Measurements from ENCODE around the gene SLC35E1.
A peak's percentile ranks its signal among the peaks of the same experiment; 100 is the strongest.

Gene SLC35E1

DNA sequence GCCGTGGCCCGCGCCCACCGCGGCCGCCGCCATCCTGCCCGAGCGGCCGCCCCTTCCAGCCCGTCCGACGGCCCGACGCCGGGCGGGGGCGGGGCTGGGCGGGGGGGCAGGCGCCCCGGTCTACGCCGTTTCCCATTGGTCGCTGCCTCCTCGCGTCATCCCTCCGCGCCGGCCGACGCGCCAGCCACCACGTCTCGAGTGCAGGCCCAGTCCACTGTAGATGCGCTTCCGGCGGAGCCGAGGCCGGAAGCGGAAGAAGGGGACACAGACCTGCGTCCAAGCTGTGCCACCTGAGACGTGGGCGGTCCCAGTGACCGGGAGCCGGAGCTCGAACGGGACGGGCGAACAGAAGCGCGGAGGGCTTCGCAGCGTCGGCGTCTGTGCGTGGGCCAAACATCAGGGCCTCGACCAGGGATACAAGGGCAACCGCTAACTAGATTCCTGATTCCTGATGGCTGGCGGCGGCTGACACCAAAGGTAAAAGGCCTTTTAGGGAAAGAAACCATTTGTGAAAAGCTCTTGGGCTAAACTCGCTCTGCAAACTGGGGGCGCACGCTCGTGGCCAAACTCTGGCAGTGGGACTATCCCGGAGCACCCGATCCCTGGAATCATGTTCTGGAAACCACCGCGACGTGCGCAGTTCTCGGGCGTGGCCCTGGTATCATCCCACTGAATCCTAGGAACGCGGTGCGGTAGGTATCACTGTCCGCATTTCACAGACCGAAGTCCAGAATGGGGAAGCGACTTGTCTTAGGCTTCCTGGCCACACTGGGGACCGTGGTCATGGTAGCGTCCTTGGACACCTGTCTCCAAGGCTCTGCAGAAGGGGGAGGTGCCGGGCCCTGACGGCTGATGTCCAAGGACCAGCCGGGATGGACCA is at the start of gene SLC35E1:
SLC35E1 (minus strand) TSS at position 84 of the 880 bp plus-strand sequence; CDS start at position 33, 51 bp downstream.
- DNase-seq (ENCODE audit: low spot score) = peak; percentile 96

DNA sequence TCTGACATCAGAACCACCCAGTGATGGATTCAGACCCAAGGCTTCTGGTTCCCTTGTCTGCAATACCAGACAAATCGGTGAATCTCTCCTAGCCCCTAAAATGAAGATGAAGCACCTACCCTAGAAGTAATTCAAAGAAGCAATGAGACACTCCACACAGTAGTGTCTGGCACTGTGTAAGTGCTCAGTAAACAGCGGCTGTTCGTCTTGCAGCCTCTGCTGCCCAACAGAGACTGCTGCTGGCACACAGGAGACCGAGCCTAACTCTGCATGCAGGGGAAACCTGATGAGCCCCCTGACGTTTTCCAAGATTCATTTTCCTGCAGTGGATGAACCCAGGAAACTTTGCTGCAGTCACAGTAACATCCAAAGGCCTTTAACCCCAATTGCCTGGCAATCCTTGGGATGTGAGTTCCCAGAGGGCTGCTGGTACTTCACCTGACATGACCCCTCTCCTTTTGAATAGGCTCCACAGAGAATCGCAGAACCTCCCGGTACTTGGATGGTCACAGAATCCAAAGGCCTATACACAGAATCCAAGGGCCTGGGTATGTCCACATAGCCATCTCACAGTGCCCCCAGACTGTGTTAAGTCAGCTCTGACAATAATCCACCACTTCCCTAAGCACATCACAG is 49.1 kb upstream of the SLC35E1 start:
- DNase-seq (ENCODE audit: low spot score) = no peak

DNA sequence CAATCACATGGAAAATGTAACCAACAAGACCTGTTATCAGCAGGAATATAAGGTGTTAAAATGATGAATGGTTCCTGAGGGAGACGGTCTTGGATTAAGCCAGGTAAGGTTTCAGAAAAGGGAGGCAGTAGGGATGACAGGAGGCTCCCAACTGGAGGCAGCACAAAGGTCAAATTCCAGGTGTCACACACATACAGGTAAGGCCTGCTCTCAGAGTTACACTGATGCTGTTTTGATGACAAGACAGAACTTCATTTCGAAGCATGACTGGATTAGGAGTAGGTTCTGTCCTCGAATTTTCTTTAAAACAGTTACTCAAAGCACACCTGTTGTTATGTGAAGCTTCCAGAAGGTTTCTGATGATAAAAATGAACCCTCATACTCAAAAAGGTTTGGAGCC is 48.4 kb upstream of the SLC35E1 start:
- no peak for DNase-seq (ENCODE audit: low spot score)

DNA sequence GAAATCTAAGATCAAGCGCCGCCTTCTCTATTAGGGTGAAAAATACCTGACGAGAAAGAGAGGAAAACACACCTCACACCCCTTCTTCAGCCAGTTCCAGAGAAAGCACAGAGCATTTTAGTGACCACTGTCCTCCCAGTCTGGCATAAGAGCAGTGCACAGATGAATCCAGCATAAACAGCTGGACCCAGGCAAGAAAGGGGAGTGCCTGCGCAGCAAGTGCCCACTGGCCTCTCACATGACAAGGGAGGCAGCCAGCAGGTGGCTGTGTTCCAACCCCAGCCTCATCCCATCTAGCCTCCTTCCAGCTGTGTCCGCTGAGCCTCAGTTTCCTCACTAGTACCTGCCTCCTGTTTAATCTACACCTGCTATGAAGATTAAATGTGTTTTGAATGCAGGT is 47.8 kb upstream of the SLC35E1 start:
- no peak for DNase-seq (ENCODE audit: low spot score)

DNA sequence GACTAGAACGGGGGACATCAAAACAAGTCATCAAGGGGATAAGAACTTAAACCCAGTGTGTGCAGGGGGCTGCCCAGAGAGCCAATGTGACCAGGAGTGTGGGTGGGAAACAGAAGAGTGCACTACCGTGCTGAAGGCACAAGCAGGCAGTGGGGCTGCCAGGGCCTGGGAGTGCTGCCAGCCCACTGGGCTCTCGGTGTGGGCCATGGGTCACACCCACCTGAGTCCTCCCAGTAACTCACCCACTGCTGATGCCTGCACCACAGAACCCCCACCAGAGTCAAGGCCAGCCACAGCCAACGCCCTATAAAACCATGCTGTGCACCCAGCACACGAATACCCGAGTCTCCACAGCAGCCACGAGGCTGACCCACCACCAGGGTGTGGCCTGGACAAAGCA is 47.2 kb upstream of the SLC35E1 start:
- no peak for DNase-seq (ENCODE audit: low spot score)

DNA sequence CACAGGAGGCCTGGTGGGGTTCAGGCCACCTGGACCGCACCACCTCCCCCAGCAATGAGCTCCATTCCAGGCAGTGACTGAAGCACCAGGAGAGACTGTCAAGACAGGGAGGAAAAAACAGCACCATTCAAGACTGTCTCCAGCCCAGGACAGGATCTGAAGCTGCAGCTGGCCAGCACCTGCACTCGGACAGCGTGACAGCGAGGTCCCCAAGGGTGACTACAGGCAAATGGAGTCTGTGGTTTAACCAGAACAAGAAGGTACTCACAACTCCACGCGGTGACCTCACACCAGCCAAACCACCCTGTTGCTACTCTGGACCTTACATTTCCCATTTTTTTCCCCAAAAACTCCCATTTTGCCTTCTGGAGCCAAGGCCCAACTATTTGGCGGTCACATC is 46.0 kb upstream of the SLC35E1 start:
- DNase-seq (ENCODE audit: low spot score) = no peak

DNA sequence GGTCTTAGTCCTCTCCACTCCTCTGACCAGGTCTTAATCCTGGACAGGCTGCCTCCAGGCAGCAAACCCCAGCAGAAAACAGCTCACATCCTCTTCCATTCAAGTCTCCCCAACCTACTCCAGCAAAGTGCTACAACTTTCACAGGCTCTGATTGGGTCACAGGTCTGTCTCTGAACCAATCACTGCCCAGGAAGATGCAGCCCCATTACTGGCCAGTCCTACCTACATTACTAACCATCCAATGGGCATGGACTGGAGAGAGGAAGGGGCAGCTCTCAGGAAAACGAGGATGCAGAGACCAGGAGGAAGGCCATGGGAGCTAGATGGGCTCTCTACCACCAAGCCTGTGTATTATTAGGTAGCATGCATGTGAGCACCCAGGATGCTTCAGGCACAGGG is 43.6 kb upstream of the SLC35E1 start:
- DNase-seq (ENCODE audit: low spot score) = no peak

DNA sequence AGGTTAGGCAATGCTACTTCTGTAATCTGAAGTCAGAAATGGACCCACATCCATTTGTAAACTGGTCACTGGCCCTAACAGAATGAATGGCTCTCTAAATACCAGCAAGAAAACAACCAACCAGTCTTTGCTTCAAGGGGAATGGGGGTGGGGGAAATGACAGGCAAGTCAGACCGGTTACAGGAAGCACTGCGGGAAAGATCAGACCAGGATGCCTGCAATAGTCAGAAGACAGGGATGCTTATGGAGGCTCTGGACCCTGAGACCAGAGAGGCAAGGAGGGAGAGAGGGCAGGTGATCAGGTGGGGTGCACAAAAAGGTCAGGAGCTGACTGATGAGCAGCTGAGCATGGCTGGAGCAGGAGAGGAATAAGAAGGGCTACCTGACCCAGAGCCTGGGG is 42.7 kb upstream of the SLC35E1 start:
- DNase-seq (ENCODE audit: low spot score) = no peak

DNA sequence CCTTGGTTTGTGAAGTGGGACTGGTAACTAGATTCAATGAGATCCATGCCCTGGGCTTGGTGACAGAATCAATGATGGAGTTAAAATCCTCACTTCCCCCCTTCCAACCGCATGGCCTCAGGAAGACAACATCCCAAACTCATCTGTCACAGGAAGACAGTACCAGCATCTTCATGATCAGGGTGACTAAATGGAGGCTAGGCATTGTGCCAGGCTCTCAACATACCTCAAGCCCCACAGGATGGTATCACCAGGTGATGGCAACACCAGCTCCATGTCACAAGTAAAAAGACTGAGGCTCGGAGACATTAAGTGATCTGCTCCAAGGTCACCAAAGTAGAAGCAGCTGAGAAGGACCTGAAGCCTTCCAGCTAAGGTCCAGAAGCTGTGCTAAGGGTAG is 41.6 kb upstream of the SLC35E1 start:
- DNase-seq (ENCODE audit: low spot score) = no peak

DNA sequence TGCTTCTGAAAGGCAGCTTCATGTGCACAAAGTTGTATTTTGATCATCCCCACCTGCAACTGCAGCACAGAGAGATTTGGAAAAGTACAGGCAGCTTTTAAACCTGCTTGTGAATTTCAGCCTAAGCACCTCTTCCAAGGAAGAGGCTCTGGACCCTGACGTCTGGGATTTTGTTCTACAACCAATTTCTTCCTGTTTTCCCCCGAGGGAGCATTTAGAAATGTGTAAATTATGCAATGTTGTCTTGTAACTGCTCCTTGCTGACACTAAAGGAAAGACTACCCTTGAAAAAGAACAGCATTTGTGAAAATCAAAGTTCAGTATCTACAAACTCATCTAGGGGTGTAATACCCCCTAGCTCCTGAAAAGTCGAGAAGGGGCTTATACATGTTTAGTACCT is 40.4 kb upstream of the SLC35E1 start:
- no peak for DNase-seq (ENCODE audit: low spot score)

DNA sequence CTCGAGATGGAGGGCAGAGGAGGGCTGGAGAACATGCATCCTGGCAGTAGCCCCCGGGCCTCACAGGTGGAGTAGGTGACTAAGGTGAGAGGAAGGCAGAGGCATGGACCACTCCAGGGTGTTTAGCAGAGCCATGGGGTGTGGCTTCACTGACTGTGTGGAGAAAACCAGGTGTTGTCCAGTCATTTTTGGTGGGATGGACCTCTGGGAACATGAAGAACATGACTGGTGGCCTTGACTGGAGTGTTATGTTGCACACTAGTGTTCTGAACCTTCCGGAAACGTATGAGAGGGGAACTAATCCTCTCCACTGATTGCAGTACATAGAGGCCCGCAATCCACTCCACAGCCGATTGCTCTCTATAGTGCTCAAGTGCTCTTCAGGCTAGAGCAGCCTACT is 38.9 kb upstream of the SLC35E1 start:
- no peak for DNase-seq (ENCODE audit: low spot score)

DNA sequence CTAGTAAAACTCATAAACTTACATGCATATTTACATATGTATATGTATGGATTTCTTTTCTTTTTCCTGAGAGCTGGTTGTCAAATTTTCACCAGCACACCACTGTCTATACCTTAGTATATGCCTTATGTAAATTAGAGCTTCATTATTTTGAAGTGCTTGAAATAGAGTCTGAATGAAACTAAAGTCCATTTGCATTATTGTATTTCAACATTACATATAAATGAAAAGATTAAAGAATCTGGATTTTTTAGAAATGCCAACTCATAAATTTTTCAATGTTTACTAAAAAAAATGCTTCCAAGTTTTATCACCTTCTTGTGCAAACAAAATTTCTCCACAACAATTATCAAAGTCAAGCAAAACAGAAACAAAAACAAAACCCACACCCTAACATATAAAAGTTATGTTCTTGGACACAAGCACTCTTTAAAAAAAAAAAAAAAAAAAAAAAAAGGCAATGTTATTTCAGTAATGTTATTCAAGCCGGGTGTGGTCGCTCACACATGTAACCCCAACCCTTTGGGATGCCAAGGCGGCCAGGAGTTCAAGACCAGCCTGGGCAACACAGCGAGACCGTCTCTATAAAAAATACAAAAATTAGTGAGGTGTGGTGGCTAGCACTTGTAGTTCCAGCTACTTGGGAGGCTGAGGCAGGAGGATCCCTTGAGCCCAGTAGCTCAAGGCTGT is 37.4 kb upstream of the SLC35E1 start:
- DNase-seq (ENCODE audit: low spot score) = no peak

DNA sequence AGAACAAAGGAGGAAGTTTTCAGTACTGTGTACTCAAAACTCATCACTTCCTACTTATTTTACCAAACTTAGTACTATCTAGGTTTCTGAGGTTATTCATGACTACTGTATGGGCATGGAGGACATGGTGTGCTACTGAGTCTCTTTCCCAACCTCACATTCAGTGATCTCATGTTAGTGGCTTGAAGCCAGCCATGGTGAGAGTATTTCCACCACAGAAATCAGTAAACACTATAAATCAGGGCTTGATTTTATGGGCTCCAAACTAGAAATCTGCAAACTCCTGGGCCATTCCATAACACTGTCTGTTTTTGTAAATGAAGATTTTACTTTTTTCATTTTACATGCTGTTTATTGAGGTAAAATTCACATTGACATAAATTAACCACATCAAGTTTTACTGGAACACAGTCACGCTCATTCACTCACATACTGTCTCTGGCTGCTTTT is 36.1 kb upstream of the SLC35E1 start:
- no peak for DNase-seq (ENCODE audit: low spot score)

DNA sequence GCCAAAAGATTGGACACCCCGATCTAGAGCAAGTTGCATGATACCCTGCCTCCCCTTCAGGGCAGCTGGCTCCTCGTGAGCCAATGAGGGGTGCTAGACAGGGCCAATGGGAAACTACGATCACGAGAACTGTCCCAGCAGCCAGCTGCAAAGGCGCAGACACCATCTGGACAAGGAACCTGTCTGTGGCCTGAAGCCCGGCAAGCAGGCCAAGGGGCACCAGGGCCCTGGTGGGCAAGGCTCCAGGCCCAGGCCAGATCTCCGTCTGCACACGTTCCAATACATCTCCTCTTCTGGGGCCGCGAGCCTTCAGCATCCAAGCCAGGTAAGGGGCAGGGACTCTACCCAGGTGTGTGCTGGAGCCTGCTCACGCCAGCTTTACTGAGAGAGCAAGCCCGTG is 35.6 kb upstream of the SLC35E1 start:
- DNase-seq (ENCODE audit: low spot score) = no peak

DNA sequence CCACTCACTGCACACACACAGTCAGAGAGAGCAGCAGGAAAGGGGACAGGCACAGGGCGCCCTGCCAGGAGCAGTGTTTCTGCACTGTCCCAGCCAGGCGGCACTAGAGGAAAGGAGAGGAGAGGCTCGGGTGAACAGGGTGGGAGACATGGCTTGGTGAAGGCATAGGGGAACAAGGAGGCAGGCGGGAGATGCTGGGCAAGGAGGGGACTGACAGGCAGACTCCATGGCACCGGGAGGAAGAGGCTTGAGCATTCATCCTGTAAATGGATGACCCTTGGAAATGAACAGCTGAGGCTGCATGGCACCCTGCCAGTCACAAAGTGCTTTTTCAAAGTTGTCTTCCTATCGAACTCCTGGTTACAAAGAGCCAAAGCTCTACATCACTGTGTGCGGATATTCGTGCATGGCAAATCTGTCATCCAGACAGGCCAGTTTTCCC is 33.4 kb upstream of the SLC35E1 start:
- DNase-seq (ENCODE audit: low spot score) = no peak

DNA sequence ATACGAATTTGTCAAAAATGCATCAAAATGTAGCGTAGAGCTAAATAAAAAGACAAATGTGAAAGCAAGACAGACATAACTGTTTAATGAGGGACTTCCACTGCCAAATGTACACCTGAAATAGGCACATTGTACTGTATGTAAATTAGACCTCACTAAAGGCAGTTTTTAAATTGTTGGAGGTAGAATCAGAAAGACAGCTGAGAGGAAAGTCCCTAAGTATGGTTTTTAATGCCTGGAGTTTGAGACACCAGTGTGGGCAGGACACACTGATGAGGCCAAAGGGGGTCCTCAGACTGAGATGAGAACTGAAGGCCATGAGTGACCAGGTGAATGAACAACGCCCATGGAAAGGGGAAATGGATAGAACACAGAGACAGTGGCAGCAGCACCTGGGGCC is 32.9 kb upstream of the SLC35E1 start:
- no peak for DNase-seq (ENCODE audit: low spot score)

DNA sequence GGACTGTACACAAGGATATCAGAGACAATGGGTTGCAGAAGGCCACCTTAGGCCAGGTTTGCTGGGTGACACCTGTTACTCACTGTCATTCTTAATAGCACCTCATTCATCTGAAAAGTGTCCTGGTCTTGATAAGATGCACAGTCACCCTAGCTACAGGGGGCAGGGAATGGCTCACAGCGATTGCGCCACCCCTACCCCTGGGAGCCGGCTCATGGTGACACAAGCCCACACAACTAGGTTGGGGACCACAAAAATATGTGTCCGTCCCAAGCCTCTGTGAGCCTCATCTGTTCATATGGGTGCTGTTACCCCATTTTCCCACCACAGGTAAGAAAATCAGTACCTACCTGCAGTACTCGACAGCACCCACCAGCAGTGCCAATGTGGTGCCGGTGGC is 32.4 kb upstream of the SLC35E1 start:
- DNase-seq (ENCODE audit: low spot score) = no peak

DNA sequence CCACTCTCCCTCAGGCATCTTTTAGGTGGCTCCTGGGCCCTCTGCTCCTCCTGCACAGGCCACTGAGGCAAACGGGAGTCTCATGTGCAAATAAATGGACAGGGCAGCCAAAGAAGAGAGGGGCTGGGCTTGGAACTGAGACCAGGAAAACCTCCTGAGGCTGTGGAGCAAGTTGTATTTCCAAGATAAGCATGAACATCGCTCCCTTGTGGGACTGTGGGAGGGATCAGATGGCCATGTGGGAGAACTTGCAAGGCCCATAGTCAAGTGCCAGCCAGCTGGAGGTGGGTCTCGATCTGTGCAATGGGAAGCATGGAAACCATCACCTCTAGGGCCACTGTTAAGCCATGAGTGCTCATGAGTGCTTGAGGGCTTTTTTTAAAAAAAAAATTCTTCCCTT is 30.9 kb upstream of the SLC35E1 start:
- DNase-seq (ENCODE audit: low spot score) = no peak

DNA sequence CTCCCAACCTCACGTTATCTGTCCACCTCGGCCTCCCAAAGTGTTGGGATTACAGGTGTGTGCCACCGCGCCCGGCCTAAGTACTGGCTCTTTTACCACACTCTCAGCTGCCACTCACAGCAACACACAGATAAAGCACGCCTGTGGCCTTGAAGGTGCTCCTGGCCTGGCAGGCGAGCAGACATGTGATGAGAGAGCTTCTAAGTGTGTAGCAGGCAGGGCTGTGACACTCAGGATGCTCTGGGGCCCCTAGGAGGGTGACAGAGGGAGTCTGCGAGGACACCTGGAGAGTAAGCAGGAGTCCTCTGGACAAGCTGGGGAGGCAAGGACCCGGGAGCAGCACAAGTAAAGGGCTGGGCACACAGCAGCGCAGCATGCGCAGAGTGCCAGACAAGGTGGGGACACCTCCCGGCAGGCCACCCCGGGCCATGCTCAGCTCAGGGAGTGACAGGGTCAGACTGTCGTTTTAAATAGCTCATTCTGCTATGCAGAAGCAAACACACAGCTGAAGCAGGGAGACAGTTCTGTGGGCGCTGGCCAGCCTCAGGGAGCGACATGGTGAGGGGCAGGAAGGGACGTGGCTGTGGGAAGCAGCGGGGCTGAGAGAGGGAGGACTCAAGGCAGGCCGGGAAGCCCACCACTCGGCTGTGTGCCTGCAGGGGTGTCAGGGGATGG is 29.3 kb upstream of the SLC35E1 start:
- no peak for DNase-seq (ENCODE audit: low spot score)

DNA sequence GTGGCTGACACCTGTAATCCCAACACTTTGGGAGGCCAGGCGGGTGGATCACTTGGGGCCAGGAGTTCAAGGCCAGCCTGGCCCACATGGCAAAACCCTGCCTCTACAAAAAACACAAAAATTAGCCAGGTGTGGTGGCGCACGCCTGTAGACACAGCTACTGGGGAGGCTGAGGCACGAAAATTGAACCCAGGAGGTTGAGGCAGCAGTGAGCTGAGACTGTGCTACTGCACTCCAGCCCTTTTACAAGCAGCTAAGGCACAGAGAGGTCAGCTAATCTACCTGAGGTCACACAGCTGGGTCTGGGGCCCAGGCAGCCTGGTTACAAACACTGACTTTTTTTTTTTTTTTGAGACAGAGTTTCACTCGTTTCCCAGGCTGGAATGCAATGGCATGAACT is 28.6 kb upstream of the SLC35E1 start:
- no peak for DNase-seq (ENCODE audit: low spot score)

DNA sequence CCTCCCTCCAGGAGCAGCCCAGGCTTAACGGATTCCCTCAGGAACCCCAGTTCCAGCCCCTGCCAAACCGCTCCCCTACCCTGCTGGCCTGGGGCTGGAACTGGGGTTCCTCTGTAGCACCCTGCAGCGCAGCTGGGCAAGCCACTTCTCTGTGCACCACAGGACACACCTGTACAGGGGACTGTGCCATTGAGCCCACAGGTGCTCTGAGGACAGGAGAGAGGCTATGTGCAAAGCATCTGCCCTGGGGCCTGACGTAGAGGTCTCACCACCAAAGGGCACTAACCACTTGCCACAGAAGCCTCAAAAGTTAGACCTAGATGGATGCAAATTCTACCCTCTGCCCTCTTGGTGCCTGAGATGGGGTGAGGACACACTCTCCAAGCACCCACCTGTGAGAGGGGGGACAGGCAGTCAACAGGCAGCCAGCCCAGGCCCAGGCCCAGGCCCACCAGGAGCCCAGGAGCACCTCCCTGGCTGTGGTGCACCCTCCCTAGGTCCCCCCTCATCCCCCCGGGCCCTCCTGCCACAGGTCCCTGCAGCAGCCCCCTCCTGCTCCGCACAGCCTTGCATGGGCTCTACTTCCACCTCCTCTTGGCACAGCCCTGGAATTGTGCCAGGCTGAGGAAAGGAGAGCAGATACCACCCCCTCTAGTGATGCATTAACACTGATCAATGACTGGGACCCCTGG is 27.6 kb upstream of the SLC35E1 start:
- no peak for DNase-seq (ENCODE audit: low spot score)

DNA sequence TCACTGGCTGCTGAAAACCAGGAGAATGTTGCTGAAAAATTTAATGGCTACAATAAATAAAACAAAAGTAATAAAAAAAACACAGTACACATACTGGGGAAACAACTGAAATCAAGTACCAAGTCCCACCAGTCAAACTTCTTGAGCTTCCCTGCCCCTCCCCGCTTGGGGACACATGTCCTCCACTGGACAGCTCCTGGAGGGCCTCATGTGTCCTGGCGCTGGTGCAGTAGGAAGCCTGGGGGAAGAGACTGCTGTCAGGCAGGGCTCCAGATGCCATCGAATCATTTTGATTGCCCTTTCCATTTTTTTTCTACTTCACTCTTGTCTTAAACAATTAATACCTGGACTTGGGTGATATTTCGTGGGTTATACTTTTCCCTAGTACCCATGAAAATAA is 26.6 kb upstream of the SLC35E1 start:
- DNase-seq (ENCODE audit: low spot score) = no peak

Data from RKO (cell line).